Fibroblast of pulmonary artery (primary cell): Measurements from ENCODE around the gene MINK1.
"Not testable (repeated sequence)": the region's sequence is repeated elsewhere in the genome, so short reads cannot be mapped to it uniquely, and the experiment has no call there.

Source experiments
- DNase-seq: peaks from one replicate; pipeline ENCODE4 v3.0.0-alpha.2; 2010; ENCODE audit warnings: low read depth
- H3K4me3 ChIP-seq: replicated peaks from 2 replicates; pipeline ENCODE4 v1.5.1; 2011; ENCODE audit warnings: low read depth, mild to moderate bottlenecking, control low read depth, low read length, moderate library complexity
- TF ChIP-seq, protein P1 (sequence below): IDR thresholded peaks from 2 replicates; pipeline ENCODE4 v1.5.1; 2011; ENCODE audit warnings: mild to moderate bottlenecking, control low read depth, low read length, inconsistent platforms; ENCODE audit errors: missing control alignments

The MINK1 gene

DNA sequence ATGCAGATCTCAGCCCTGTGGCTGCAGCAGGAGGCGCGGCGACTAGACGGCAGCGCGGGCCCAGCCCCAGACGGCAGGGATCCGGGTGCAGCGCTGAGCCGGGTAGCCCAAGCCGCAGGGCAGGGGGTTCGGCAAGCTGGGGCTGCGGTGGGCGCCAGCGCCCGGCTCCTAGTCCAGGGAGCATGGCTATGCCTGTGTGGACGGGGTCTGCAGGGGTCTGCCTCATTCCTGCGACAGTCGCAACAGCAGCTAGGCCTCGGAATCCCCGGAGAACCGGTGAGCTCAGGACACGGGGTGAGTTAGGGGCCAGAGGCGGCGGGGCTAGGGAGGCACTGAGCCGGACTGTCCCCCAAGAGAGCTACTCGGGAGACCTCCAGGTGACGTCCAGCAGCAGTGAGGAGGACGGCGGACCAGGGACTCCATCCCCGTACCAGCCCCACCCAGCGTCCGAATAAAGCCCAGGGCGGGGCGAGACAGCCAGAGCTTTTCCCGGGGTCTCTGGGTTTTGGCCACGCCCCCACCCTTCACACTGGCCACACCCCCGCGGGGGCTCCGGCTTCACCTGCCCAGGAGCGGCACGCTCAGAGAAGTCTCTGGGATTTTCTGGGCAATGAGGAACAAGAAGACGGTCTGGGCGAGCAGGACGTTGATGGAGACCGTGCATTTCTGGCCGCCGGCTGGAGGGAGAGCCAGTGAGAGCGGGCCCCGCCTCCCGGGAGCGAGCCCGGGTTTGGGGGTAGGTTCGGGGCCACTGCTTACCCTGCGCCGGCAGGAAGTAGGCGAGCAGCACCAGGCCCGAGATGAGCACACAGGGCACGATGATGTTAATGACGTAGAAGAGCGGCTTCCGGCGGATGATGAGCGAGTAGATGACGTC is 67.3 kb downstream of the MINK1 start:
- no peak overlapping the region for H3K4me3 ChIP-seq
- TF ChIP-seq, protein P1, sequence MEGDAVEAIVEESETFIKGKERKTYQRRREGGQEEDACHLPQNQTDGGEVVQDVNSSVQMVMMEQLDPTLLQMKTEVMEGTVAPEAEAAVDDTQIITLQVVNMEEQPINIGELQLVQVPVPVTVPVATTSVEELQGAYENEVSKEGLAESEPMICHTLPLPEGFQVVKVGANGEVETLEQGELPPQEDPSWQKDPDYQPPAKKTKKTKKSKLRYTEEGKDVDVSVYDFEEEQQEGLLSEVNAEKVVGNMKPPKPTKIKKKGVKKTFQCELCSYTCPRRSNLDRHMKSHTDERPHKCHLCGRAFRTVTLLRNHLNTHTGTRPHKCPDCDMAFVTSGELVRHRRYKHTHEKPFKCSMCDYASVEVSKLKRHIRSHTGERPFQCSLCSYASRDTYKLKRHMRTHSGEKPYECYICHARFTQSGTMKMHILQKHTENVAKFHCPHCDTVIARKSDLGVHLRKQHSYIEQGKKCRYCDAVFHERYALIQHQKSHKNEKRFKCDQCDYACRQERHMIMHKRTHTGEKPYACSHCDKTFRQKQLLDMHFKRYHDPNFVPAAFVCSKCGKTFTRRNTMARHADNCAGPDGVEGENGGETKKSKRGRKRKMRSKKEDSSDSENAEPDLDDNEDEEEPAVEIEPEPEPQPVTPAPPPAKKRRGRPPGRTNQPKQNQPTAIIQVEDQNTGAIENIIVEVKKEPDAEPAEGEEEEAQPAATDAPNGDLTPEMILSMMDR: no peak
- no peak for DNase-seq

DNA sequence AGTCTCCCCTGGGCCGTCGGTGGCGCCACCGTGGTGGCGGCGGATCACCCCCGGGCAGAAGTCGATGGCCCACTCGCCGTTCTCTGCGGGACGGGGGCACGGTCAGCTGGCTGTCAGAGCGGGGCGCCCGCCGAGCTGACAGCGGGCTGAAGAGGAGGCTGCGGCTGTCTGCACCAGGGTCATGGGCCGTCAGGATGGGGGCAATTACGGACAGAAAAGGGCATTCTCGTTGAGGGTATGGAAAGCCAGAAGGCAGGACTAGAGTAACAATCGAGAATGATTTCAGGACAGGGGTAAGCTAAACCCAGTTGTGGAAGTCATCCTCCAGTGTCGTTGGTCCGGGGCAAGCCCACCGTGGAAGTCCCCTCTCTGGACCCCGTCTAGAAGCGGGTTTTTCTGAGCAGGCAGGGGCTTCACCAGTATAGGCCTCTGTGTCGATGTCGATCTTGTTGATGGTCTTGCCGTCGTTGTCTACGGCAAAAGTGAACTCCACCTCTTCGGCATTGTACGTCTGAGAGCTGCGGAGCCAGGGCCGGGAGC is 68.0 kb downstream of the MINK1 start:
- no peak for DNase-seq
- no peak overlapping the region for H3K4me3 ChIP-seq
- TF ChIP-seq, protein P1: no peak

DNA sequence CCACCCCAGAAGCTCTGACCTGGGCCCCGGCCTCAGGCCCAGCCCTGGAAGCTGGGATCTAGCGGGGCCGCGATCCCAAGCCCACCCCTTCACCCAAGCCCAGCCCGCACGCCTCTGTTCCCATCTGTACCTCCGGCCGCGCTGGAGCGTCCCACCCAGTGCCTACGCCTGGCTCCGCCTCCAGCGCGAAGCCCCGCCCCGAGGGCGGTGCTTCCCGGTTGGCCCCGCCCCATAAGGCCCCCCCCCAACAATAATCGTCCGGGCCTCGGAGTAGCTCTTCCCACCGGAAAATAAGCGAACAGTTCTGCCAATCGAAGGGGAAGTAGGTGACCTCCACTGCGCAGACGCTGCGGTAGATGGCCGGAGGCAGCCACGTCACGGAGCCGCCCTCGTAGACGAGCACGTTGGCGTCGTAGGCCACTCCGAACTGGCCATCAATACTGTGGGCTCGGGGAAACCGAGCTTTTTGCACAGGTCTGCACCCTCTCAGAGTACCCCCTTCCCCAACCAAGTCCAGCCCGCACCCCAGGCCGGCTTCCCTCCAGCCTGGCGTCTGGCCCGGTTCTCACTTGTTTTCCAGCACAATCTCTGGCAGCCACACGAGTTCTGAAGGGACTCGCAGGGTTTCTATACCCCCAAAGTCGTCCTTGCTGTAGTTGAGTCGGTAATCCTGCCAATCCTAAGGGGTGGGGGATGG is 68.7 kb downstream of the MINK1 start:
- TF ChIP-seq, protein P1: no peak
- DNase-seq: no peak
- H3K4me3 ChIP-seq: no peak overlapping the region

DNA sequence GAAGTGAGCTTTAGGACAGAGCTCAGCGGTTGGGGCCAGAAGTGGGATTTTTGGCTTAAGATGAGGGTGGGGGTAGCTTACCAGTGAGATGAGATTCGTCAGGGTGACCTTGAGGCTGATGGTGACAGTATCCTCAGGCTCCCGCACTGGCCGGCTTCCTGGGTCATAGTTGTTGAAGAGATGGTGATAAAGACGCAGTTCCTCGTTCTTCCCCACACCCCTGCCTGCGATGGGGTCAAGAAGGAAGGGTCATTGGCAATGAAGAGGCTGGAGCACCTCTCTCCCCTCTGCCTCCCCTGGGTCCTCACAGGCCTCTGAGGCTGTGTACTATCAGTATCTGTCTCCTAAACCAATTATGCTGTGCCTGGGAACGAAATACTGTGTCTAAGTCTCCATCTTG is 69.4 kb downstream of the MINK1 start:
- TF ChIP-seq, protein P1: no peak
- no peak overlapping the region for H3K4me3 ChIP-seq
- DNase-seq: no peak

DNA sequence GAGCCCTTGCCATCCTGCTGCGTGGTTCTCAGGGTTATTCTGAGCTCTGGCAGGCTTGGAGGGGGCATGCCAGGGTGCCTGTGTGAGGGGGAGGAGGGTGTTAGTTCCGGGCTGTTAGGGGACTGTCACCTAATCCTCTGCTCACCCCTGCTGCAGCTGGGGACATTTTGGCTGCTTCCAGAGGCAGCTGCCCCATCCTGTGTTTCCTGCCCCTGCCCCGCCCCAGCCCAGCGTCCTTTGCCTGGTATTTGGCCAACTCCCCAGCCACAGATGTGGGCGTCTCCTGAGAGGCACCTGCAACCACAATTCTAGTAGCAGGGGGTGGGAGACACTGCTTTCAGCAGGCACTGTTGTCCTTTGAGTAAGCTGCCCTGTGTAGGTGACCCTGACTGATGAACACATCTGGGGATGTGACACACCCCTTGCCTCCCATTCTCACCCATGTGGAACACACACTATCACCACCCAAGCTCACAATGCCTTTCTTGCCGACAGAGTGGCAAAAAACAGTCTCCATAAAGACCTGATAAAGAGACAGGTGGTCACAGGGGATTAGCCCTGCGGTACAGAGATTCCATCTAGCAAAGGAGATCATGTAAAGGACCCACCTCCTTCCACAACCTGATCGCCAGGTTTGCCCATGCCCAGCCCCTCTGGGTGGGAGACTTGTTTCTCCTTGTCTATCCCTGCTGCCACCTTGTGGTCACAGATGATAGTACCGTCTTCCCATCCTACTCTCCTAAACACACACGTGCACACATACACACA is 70.1 kb downstream of the MINK1 start, which contains the start of gene CHRNE:
CHRNE (minus strand) TSS at position 48 of the 768 bp plus-strand sequence; CDS start at position 13, 35 bp downstream.
- no peak within 1 kb of the TSS for H3K4me3 ChIP-seq
- peak; percentile 84 for DNase-seq
- TF ChIP-seq, protein P1: peak; percentile 86

DNA sequence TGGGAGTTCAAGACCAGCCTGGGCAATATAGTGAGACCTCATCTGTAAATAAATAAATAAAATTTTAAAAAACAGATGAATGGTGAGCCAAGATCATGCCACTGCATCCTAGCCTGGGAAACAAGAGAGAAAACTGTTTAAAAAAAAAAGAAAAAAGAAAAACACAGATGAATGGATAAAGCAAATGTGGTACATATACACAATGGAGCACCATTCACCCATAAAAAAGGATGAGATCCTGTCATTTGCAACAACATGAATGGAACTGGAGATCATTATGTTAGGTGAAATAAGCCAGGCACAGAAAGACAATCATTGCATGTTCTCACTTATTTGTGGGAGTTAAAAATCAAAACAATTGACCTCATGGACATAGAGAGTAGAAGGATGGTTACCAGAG is 73.5 kb downstream of the MINK1 start:
- DNase-seq, H3K4me3 ChIP-seq: not testable (repeated sequence)
